ENCODE results near the gene HOXA7.

The HOXA7 gene

GRCh38 chr7:27159266-27160144 lies 3.0 kb upstream of the HOXA7 start:
- DNase-seq (ENCODE audit: low read depth, low spot score), result no peak

DNA sequence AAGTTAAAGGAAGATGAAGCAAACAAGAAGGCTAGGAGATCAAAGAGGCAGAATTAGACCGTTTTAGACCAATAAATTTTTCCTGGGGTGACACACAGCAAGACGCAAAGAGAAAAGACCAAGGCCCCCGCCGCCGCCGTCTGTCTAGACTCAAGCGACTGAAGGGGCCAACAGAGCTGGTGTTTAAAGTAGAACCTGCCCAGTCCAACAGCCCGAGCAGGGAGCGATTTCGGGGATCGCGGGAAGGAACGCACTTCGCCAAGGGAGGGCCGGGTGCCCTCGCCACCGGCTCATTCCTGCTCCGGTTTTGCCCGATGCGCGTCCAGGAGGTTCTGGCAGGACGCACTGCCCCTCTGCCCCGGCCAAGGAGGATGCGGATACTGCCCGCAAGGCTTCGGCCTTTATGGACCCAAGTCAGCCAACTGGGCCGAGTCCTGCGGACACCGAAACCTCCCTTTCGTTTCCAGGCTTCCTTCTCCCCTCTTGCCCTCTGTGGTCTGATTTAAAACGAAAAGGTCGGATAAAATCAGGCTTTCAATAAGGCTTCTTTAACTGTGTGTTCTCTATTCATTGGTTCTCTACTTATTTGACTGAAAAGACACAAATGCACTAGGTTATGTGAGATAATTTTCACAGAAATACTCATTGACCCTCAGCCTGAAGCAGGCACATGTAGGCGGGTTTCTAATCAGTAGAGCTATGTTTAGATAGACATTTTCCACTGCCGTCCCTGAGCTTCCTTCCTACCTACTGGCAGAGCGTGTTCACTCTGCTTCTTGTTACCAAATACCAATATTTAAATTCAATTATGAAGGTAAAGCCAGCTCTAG lies 2.2 kb upstream of the HOXA7 start:
- DNase-seq (ENCODE audit: low read depth, low spot score), result no peak

DNA sequence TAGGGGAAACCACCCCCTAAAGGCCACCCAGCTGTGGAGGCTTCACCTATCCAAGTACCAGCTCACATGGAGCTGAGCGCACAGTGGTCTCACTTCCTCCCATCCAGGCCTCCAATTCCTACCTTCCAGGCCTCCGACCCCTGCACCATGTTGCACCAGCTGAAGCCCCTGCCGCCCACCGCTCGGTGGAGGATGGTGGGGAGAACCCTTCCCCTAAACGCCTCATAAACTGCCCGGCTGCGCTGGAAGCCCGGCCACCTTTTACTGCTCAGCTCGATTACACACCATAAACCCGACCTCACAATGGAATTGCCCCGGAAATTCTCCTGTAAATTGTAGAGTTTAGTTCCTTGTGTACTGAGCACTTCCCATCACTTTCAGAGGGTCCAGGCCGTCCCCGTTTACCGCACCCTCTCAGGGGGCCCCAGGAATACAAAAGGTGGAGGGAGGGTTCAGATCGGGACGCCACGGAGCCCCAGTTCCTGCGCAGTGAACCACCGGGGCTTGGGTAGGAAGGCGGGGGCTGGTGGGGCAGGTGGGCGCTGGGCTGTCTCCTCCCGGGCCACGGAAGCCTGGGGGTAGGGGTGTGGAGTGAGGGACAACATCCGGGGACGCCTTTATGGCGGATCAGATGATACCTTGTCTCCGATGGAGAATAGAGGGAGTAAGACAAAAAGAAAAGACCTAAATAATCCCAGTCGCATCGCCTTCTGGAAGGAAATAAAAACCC lies 1.4 kb upstream of the HOXA7 start:
- DNase-seq (ENCODE audit: low read depth, low spot score), result no peak

DNA sequence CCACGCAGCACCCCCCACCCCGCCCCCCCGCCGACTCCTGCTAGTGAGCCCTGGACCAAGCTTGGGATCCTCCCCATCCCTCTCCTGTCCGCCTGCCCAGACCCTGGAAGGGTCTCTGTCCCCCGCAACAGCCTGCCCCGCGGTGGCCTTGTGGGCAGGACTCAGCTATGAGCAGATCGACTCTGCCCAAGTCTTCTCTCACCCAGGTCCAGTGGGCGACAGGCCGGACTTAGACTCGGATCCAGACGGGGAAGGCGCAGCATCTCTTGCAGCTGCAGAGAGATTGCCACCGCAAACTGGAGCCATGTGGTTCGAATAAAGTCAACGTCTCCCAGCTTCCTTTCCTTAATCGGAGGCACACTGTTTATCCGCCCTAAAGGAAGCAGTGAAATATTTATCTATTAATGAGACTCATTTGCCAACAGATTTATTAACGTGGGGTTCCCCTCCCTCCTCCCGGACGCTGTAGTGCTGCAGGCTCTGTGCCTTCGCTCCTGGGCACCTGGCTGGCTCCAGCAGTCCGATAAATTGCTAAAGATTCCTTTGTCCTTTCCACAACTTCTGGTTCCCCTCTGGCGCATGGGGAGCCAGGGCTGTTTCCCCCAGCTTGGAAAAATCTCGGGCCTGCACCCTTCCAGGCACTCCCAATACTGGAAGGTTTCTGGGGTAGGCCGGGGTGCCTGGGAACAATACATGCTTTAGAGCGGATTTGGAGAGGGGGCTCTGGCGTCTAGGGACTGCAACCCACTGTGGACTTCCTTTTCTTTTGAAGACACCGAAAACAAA lies 634 bp upstream of the HOXA7 start:
- DNase-seq (ENCODE audit: low read depth, low spot score), result no peak

GRCh38 chr7:27155816-27156507 lies 513 bp downstream of the HOXA7 start:
- DNase-seq (ENCODE audit: low read depth, low spot score), result no peak

GRCh38 chr7:27154901-27155815 lies 1.3 kb downstream of the HOXA7 start:
- no peak for DNase-seq (ENCODE audit: low read depth, low spot score)

DNA sequence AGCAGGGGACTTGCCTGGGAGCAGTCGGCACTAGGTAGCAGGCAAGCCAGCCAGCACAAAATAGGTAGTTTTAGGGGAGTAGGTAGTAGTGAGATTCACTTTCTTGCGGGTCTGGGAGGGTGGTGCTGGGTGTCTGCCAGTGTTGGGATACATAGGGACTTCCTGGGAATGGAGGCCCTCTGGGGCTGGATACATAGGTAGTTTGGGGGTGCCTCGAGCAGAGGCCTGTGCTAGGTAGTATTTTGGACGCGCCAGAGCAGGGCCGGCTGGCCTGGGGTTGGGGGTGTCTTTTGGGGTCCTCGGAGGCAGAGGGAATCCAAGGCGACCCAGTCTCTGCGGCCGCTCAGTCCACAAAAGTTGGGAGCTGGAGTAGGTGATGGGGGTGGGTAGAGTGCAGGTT lies 2.1 kb downstream of the HOXA7 start:
- no peak for DNase-seq (ENCODE audit: low read depth, low spot score)

- DNase-seq (ENCODE audit: low read depth, low spot score), result no peak
These were observed 2.9 kb downstream of the HOXA7 start for GRCh38 chr7:27153526-27153925.

DNA sequence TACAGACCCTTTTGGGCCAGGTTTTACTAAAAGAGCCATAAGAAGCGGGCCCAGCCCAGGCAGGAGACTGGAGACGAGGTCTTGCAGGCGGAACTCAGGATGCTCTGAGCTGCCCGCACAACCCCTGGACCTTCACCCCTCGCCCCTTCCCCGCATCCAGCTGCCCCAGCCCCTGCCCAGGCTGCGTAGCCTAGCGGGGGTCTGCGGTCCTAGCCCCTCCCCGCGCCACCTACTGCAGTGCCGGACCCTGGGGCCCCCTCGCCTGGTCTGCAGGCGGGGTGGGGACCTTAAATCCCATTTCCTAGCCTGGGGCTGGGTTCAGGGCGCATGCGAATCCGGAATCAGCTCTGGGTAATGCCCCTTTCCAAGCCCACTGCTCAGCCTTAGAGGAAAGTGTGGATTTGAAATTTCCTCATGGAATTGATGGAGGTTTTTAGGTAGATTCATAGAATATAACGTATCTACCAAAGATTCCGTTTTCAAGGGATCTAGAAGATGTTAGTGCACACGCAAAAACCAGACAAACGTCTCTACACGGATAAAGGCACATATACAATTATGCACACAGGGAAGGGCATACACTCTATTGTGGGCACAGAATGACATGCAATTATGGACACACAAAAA lies 3.5 kb downstream of the HOXA7 start:
- DNase-seq (ENCODE audit: low read depth, low spot score), result no peak

DNA sequence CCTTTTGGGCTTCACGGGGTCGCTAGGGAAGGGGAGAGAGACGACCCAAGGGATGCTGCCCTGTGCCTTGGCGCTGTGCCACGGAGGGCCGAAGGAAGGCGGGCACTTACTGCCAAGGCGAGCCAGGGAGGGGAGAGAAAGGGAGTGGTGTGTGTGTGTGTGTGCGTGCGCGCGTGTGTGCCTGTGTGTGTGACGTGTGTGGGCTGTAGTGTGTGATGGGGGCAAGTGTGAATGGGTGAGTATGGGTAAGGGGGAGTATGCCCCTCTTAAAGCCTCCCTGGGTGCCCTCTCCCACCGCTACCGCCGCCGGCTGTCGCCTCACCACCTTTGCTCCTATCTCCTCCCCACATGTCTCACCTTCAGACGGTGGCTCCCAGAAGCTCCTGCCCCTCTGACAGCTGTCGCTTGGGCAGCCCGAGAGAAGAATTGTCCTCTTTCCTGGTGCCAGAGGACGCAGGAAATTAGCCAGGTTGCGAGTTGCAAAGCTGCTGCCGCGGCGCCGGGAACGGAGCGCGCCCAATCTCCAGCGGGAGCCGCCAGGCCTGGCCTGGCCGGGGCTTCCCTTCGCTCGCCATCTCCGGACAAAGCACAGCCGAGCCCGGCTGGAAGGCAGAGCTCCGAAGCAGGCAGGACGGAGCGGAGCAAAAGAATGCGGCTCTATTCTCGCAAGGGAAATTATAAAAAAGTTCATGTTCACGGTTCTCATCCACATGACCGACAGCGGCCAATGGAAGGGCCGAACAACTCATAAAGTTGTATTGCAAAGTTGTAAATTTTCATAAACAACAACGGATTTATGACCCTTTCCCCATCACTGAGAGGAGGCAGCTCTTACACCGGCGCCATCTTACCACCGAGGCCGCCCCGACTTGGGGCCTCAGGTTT lies 4.3 kb downstream of the HOXA7 start, which contains the start of gene HOXA3:
Gene HOXA3 (minus strand): TSS at position 653 of the 885 bp plus-strand sequence. CDS start 41,943 bp downstream, outside the sequence.
- no peak for DNase-seq (ENCODE audit: low read depth, low spot score)

GRCh38 chr7:27151341-27151930 lies 5.0 kb downstream of the HOXA7 start:
- DNase-seq (ENCODE audit: low read depth, low spot score), result no peak

- DNase-seq (ENCODE audit: low read depth, low spot score), result peak; percentile 78
These were observed 5.7 kb downstream of the HOXA7 start for GRCh38 chr7:27150568-27151340.

GRCh38 chr7:27149842-27150567 lies 6.5 kb downstream of the HOXA7 start:
- DNase-seq (ENCODE audit: low read depth, low spot score), result no peak

- no peak for DNase-seq (ENCODE audit: low read depth, low spot score)
These were observed 7.5 kb downstream of the HOXA7 start for GRCh38 chr7:27148756-27149641.
